ENCODE results near the gene PDK1. TPM values are rescaled to one million over a fixed set of nuclear protein-coding genes. Genes with fewer than 3 reads are reported as not detected.
A peak's percentile ranks its signal among the peaks of the same experiment; 100 is the strongest.

The PDK1 gene
- total RNA-seq, 4 donors from 2014 or later: 4.8 to 49.4 (median 11.4) TPM

GRCh38 chr2:172555272-172555521 lies 693 bp upstream of the PDK1 start:
- H3K27me3 ChIP-seq: no peaks in the 10 kb centered on the region
- no peak for DNase-seq
- H3K27ac ChIP-seq: peak overlapping the region; percentile 94 to 97 (median 95)
- in situ Hi-C loops (cut with MboI; ENCODE audit: low pct_ligation_motif_present in 1 of 4, low pct_unique_long_range_greater_than_20kb in 1 of 4, low sequenced_read_pairs in 3 of 4) (no loop called here), intact Hi-C loops (cut with DNase I; ENCODE audit: low total_unique reads) (no loop called here)
- TF ChIP-seq CTCF (IDR thresholded peaks at IDR 0.05) (peak in 1 of 5 experiments; percentile 5), EP300 (IDR thresholded peaks at IDR 0.05; ENCODE audit: low read depth) (no peak)
- H3K9me3 ChIP-seq: no peaks in the 10 kb centered on the region
- H3K4me3 ChIP-seq: peak overlapping the region; percentile 58 to 95 (median 82)
- peaks cover 0 to 23% (median 12%) of the 10 kb centered on the region in 4 donors for H3K4me1 ChIP-seq
- WGBS, 2 donors (ENCODE audit: low coverage in 1 of 2): 6 to 17% methylated on average over 2 to 8 of the region's 8 CpGs
- no peaks in the 10 kb centered on the region for H3K36me3 ChIP-seq

GRCh38 chr2:172556284-172557033 lies 569 bp downstream of the PDK1 start:
- peaks cover 0 to 16% (median 12%) of the 10 kb centered on the region in 4 donors for H3K4me1 ChIP-seq
- H3K4me3 ChIP-seq: peak overlapping the region; percentile 77 to 95 (median 82)
- TF ChIP-seq CTCF (IDR thresholded peaks at IDR 0.05) (no peak), EP300 (IDR thresholded peaks at IDR 0.05; ENCODE audit: low read depth) (no peak), POLR2AphosphoS5 (IDR thresholded peaks at IDR 0.05) (no peak), POLR2A (IDR thresholded peaks at IDR 0.05) (no peak)
- in situ Hi-C loops (cut with MboI; ENCODE audit: low pct_ligation_motif_present in 1 of 4, low pct_unique_long_range_greater_than_20kb in 1 of 4, low sequenced_read_pairs in 3 of 4): no loop called here
- 1 to 56% methylated on average over 1 to 51 of the region's 52 CpGs for WGBS, 2 donors (ENCODE audit: low coverage in 1 of 2)
- H3K9me3 ChIP-seq: no peaks in the 10 kb centered on the region
- H3K27ac ChIP-seq: peak overlapping the region; percentile 94 to 97 (median 95)
- DNase-seq: peak; percentile 77
- no peaks in the 10 kb centered on the region for H3K36me3 ChIP-seq
- H3K27me3 ChIP-seq: no peaks in the 10 kb centered on the region
- intact Hi-C loops (cut with DNase I; ENCODE audit: low total_unique reads): no loop called here

GRCh38 chr2:172558372-172558771 lies 2.5 kb downstream of the PDK1 start:
- WGBS, 2 donors (ENCODE audit: low coverage in 1 of 2): 61 to 100% methylated on average over 1 to 5 of the region's 5 CpGs
- H3K4me3 ChIP-seq: no peak overlapping the region
- in situ Hi-C loops (cut with MboI; ENCODE audit: low pct_ligation_motif_present in 1 of 4, low pct_unique_long_range_greater_than_20kb in 1 of 4, low sequenced_read_pairs in 3 of 4): no loop called here
- no peaks in the 10 kb centered on the region for H3K27me3 ChIP-seq
- TF ChIP-seq CTCF (IDR thresholded peaks at IDR 0.05) (no peak), POLR2AphosphoS5 (IDR thresholded peaks at IDR 0.05) (no peak), EP300 (IDR thresholded peaks at IDR 0.05; ENCODE audit: low read depth) (no peak), POLR2A (IDR thresholded peaks at IDR 0.05) (no peak)
- H3K9me3 ChIP-seq: no peaks in the 10 kb centered on the region
- no peak for DNase-seq
- peak overlapping the region in 1 of 4 donors; percentile 15 for H3K27ac ChIP-seq
- H3K36me3 ChIP-seq: no peaks in the 10 kb centered on the region
- intact Hi-C loops (cut with DNase I; ENCODE audit: low total_unique reads): no loop called here
- H3K4me1 ChIP-seq: peaks cover 0 to 15% (median 12%) of the 10 kb centered on the region in 4 donors

- Histone ChIP-seq H3K4me1 (peaks cover 0 to 15% (median 9%) of the 10 kb centered on the region in 4 donors), H3K27me3 (no peaks in the 10 kb centered on the region), H3K4me3 (no peak overlapping the region), H3K27ac (no peak overlapping the region), H3K36me3 (peaks cover 0 to 4% (median 0%) of the 10 kb centered on the region in 4 donors), H3K9me3 (no peaks in the 10 kb centered on the region)
- no peak for DNase-seq
- in situ Hi-C loops (cut with MboI; ENCODE audit: low pct_ligation_motif_present in 1 of 4, low pct_unique_long_range_greater_than_20kb in 1 of 4, low sequenced_read_pairs in 3 of 4) (no loop called here), intact Hi-C loops (cut with DNase I; ENCODE audit: low total_unique reads) (no loop called here)
- 84 to 93% methylated on average over 2 of the region's 2 CpGs for WGBS, 2 donors (ENCODE audit: low coverage in 1 of 2)
- TF ChIP-seq EP300 (IDR thresholded peaks at IDR 0.05; ENCODE audit: low read depth): no peak
- no peak for TF ChIP-seq POLR2A (IDR thresholded peaks at IDR 0.05)
- no peak for TF ChIP-seq CTCF (IDR thresholded peaks at IDR 0.05)
- TF ChIP-seq POLR2AphosphoS5 (IDR thresholded peaks at IDR 0.05): no peak
Observed at GRCh38 chr2:172560721-172561120, 4.8 kb downstream of the PDK1 start.

Measured in transverse colon (tissue), 4 donors.